Stimulated activated CD4-positive, alpha-beta T cell treated with anti-CD3 and anti-CD28 coated beads, Interleukin-4, amount 100 ng/mL, for 1 hour (primary cell): ENCODE data around the gene CFAP77.

Experiments used
- DNase-seq: peaks from one replicate; pipeline ENCODE4 v3.0.0-alpha.2; 2020

CFAP77 gene

GRCh38 chr9:132606066-132606465 lies 196.1 kb downstream of the CFAP77 start:
- DNase-seq = no peak

- DNase-seq = no peak
These were observed 199.2 kb downstream of the CFAP77 start for GRCh38 chr9:132609184-132609583.

GRCh38 chr9:132609829-132610228 lies 199.8 kb downstream of the CFAP77 start:
- DNase-seq = no peak

- DNase-seq = no peak
These were observed 200.7 kb downstream of the CFAP77 start for GRCh38 chr9:132610661-132611060.

- no peak for DNase-seq
These were observed 204.3 kb downstream of the CFAP77 start for GRCh38 chr9:132614324-132614723.

- no peak for DNase-seq
These were observed 205.8 kb downstream of the CFAP77 start for GRCh38 chr9:132615774-132616173.

GRCh38 chr9:132616725-132617124 lies 206.7 kb downstream of the CFAP77 start:
- no peak for DNase-seq

GRCh38 chr9:132622159-132622558 lies 212.1 kb downstream of the CFAP77 start:
- DNase-seq = no peak
